Right lobe of liver (tissue), 4 donors: ENCODE data around the gene BLM.
"Not testable (repeated sequence)": the region's sequence is repeated elsewhere in the genome, so short reads cannot be mapped to it uniquely, and the experiment has no call there.

Experiments used
- POLR2A ChIP-seq: fragments of 450-650 bp; IDR thresholded peaks from one replicate; pipeline ENCODE4 v1.6.1; 2017; ENCODE audit warnings: antibody characterized with exemption, mild to moderate bottlenecking
- TF ChIP-seq, protein P1 (sequence below), 4 donors: fragments of 200-600 bp in 3 of 4; fragments of 450-650 bp in 1 of 4; IDR thresholded peaks; one replicate each; pipeline versions ENCODE4 v1.5.1 to v1.8.0; 2016 to 2022; ENCODE audit warnings: antibody characterized with exemption in 4 of 4, mild to moderate bottlenecking in 2 of 4
- donor health status: DM: no; HTN: no; CAD: no.
- donor health status: DM: no; HTN: no; CAD: no.
- donor health status: DM: no; HTN: yes; CAD: no.

DNA sequence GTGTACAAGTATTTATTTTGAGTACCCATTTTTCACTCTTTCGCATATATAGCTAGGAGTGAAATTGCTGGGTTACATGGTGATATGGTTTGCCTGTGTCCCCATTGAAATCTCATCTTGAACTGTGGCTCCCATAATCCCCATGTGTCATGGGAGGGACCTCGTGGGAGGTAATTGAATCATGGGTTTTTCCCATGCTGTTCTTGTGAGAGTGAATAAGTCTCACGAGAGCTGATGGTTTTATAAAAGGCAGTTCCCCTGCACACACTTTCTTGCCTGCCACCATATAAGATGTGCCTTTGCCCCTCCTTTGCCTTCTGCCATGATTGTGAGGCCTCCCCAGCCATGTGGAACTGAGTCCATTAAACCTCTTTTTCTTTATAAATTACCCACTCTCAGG lies 23.4 kb downstream of the BLM start:
- TF ChIP-seq, protein P1, sequence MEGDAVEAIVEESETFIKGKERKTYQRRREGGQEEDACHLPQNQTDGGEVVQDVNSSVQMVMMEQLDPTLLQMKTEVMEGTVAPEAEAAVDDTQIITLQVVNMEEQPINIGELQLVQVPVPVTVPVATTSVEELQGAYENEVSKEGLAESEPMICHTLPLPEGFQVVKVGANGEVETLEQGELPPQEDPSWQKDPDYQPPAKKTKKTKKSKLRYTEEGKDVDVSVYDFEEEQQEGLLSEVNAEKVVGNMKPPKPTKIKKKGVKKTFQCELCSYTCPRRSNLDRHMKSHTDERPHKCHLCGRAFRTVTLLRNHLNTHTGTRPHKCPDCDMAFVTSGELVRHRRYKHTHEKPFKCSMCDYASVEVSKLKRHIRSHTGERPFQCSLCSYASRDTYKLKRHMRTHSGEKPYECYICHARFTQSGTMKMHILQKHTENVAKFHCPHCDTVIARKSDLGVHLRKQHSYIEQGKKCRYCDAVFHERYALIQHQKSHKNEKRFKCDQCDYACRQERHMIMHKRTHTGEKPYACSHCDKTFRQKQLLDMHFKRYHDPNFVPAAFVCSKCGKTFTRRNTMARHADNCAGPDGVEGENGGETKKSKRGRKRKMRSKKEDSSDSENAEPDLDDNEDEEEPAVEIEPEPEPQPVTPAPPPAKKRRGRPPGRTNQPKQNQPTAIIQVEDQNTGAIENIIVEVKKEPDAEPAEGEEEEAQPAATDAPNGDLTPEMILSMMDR (IDR thresholded peaks at IDR 0.05) = not testable (repeated sequence)
- TF ChIP-seq POLR2A = not testable (repeated sequence)
